K562 (cell line): Measurements from ENCODE around the gene CYP4F11. TPM values are rescaled to one million over a fixed set of nuclear protein-coding genes. Genes with fewer than 3 reads are reported as not detected.
"Not testable (repeated sequence)": the region's sequence is repeated elsewhere in the genome, so short reads cannot be mapped to it uniquely, and the experiment has no call there.

Experiments used
- ATAC-seq: fragments of 200-7000 bp; cut with Tn5 transposase; 3 replicates; pipeline ENCODE4 v1.9.1; 2020; ENCODE audit warnings: moderate library complexity
- BruUV-seq: library from RNA; stranded (reverse); fragments of 400-500 nt; replicated peaks from 2 replicates; lab custom pipeline; 2021; lab: Mats Ljungman, UMichigan
- CTCF ChIA-PET: fragments of 300-600 bp; formaldehyde crosslinking; extraction: SDS; loops from one replicate; lab custom pipeline; 2021; ENCODE audit warnings: low intra/inter-chr PET ratio; lab: Yijun Ruan, JAX
- POLR2A ChIA-PET: fragments of 300-600, 350-650 bp; sonication (Branson Sonifier 250); formaldehyde crosslinking; extraction: SDS; loops from one replicate; lab custom pipeline; 2021; ENCODE audit warnings: antibody characterized with exemption, inconsistent platforms; lab: Yijun Ruan, JAX
- DNase-seq, 4 experiments: peaks; one replicate each; pipeline versions ENCODE4 v3.0.0 to v3.0.0-alpha.2; 2011 to 2018; ENCODE audit warnings: low spot score in 3 of 4, mixed read lengths in 3 of 4; ENCODE audit errors: extremely low read depth in 1 of 4
- FAIRE-seq: peaks from 2 replicates; lab custom pipeline; 2011; peaks lifted over from hg19 to GRCh38; lab: Jason Lieb, UNC
- H2AFZ ChIP-seq: 2 replicates; pipeline ENCODE4 v1.6.0; 2011; ENCODE audit warnings: low read depth, low read length, control low read depth, inconsistent platforms
- H3K27ac ChIP-seq: fragments of 200-600 bp; 3 replicates; pipeline ENCODE4 v1.8.0; 2011; ENCODE audit warnings: low read depth, mild to moderate bottlenecking, control low read depth, inconsistent platforms, low read length, moderate library complexity, mixed read lengths; ENCODE audit errors: extremely low read depth
- H3K27me3 ChIP-seq, 2 experiments: fragments of 300-600 bp in 1 of 2; 2 replicates in 1 of 2; 3 replicates in 1 of 2; pipeline versions ENCODE4 v1.6.0 to v1.8.0; 2011; ENCODE audit warnings: inconsistent platforms in 2 of 2, low read length in 2 of 2, mild to moderate bottlenecking in 1 of 2, mixed read lengths in 1 of 2, moderate library complexity in 1 of 2; ENCODE audit not compliant: control insufficient read depth in 2 of 2, insufficient read depth in 2 of 2
- H3K36me3 ChIP-seq: fragments of 300-600 bp; 3 replicates; pipeline ENCODE4 v1.8.0; 2011; ENCODE audit warnings: mild to moderate bottlenecking, low read length, inconsistent platforms; ENCODE audit not compliant: control insufficient read depth, insufficient read depth
- H3K4me1 ChIP-seq, 2 experiments: fragments of 200-600 bp in 1 of 2; replicated peaks in 1 of 2; 2 replicates in 1 of 2; 3 replicates in 1 of 2; pipeline versions ENCODE4 v1.5.1 to v1.8.0; 2011; ENCODE audit warnings: inconsistent platforms in 2 of 2, low read length in 2 of 2, mild to moderate bottlenecking in 1 of 2, mixed read lengths in 1 of 2, moderate library complexity in 1 of 2; ENCODE audit not compliant: control insufficient read depth in 2 of 2, insufficient read depth in 2 of 2
- H3K4me2 ChIP-seq: 2 replicates; pipeline ENCODE4 v1.6.1; 2011; ENCODE audit warnings: low read length, control low read depth, inconsistent platforms, mixed read lengths; ENCODE audit not compliant: insufficient read depth
- H3K4me3 ChIP-seq: fragments of 200-600 bp; sonication (generic), shearing (Covaris generic); 2 replicates; pipeline ENCODE4 v1.5.1; 2016; ENCODE audit warnings: control low read depth, inconsistent platforms
- H3K79me2 ChIP-seq: fragments of 200-600 bp; 3 replicates; pipeline ENCODE4 v1.8.0; 2011; ENCODE audit warnings: low read length, inconsistent platforms; ENCODE audit not compliant: control insufficient read depth, insufficient read depth
- H3K9ac ChIP-seq, 2 experiments: 2 replicates each; pipeline versions ENCODE4 v1.6.0 to v1.6.1; 2011; ENCODE audit warnings: low read depth in 2 of 2, low read length in 2 of 2, control low read depth in 1 of 2, inconsistent platforms in 1 of 2, mild to moderate bottlenecking in 1 of 2, mixed read lengths in 1 of 2; ENCODE audit not compliant: insufficient read depth in 1 of 2
- H3K9me1 ChIP-seq: one replicate; pipeline ENCODE4 v1.6.0; 2011; ENCODE audit warnings: inconsistent platforms, mild to moderate bottlenecking, low read length, moderate library complexity; ENCODE audit not compliant: control insufficient read depth, insufficient read depth
- H3K9me3 ChIP-seq: replicated peaks from 2 replicates; pipeline ENCODE4 v1.5.1; 2011; ENCODE audit warnings: low read depth, low read length, inconsistent platforms; ENCODE audit not compliant: control insufficient read depth, insufficient read depth
- H4K20me1 ChIP-seq: replicated peaks from 2 replicates; pipeline ENCODE4 v1.6.1; 2011; ENCODE audit warnings: low read length, inconsistent platforms, mixed read lengths; ENCODE audit not compliant: control insufficient read depth, insufficient read depth
- C11orf30 ChIP-seq: fragments of 450-650 bp; IDR thresholded peaks from 2 replicates; pipeline ENCODE4 v1.6.1; 2016; ENCODE audit warnings: low read depth, mild to moderate bottlenecking
- HLTF ChIP-seq: fragments of 450-650 bp; IDR thresholded peaks from 2 replicates; pipeline ENCODE4 v1.6.1; 2016
- LARP7 ChIP-seq: fragments of 450-650 bp; IDR thresholded peaks from 2 replicates; pipeline ENCODE4 v1.6.1; 2016
- MYBL2 ChIP-seq, 2 experiments: fragments of 450-650 bp in 1 of 2; sonication (generic) in 1 of 2; formaldehyde crosslinking in 1 of 2; IDR thresholded peaks; 2 replicates each; pipeline versions ENCODE4 v1.6.1 to v1.8.1; 2017 to 2022; ENCODE audit warnings: borderline replicate concordance in 1 of 2, inconsistent platforms in 1 of 2, low read depth in 1 of 2, mild to moderate bottlenecking in 1 of 2, missing genetic modification reagents in 1 of 2, moderate library complexity in 1 of 2
- SOX6 ChIP-seq: fragments of 450-650 bp; IDR thresholded peaks from 2 replicates; pipeline ENCODE4 v1.6.1; 2014; ENCODE audit warnings: mild to moderate bottlenecking
- SREBF1 ChIP-seq: fragments of 150-350 bp; IDR thresholded peaks from 2 replicates; pipeline ENCODE4 v1.6.1; 2014; ENCODE audit warnings: antibody characterized with exemption, low read depth, low read length, borderline replicate concordance
- ZFP30 ChIP-seq: fragments of 250-450 bp; sonication (Bioruptor Pico); IDR thresholded peaks from 2 replicates; pipeline ENCODE4 v1.8.0; 2022; ENCODE audit warnings: moderate library complexity, mild to moderate bottlenecking, inconsistent platforms, borderline replicate concordance
- WGBS: fragments of 100-300 bp; shearing (Covaris generic); methylation state at CpG from one replicate; pipeline ENCODE4 v1.1.6; 2016; ENCODE audit warnings: low coverage, mixed read lengths; ENCODE audit not compliant: insufficient coverage; ENCODE audit errors: missing lambda C conversion rate; 5-methylcytosine and 5-hydroxymethylcytosine counted together
- in situ Hi-C: fragments of 300-500 bp; cut with MboI; formaldehyde crosslinking; loops from 4 replicates; pipeline ENCODE4 v1.15.0; 2018; ENCODE audit warnings: inconsistent platforms, mixed read lengths
- intact Hi-C: fragments of 100-400 bp; cut with micrococcal nuclease; formaldehyde crosslinking; loops from 2 replicates; pipeline ENCODE4 v1.14.2; 2022
- polyA plus RNA-seq, 8 experiments: library from polyadenylated mRNA; depleted of rRNA in 4 of 8; stranded (reverse) in 5 of 8; unstranded in 3 of 8; fragments of >200 nt; fragmentation: Nextera tagmentation in 2 of 8; fragmentation: Illumina TruSeq in 1 of 8; extraction: Ambion mirVana in 2 of 8; extraction: Trizol in 1 of 8; gene quantifications; 2 replicates each; pipeline versions ENCODE4 v1.2.1 to v1.2.3, GENCODE V29; 2011 to 2014; ENCODE audit warnings: inconsistent platforms in 1 of 8, missing spikeins in 1 of 8
- total RNA-seq, 7 experiments: library from RNA; depleted of rRNA in 6 of 7; stranded (reverse); fragments of >200 nt in 6 of 7; fragmentation: Illumina TruSeq in 2 of 7; extraction: Trizol in 2 of 7; gene quantifications; 2 replicates each; pipeline versions ENCODE4 v1.2.1 to v1.2.3, GENCODE V29; 2011 to 2021; ENCODE audit warnings: low replicate concordance in 1 of 7
- TF ChIP-seq, protein P1 (sequence below): fragments of 250-450 bp; sonication (Bioruptor Pico); IDR thresholded peaks from 2 replicates; pipeline ENCODE4 v1.8.0; 2021; ENCODE audit warnings: mild to moderate bottlenecking, moderate library complexity

CYP4F11 gene
- total and polyA plus RNA-seq, 9 of the 15 experiments (the other 6 are each of a cell fraction or from before 2014, with no cell fraction given), result 0.03 TPM; not detected in 8

DNA sequence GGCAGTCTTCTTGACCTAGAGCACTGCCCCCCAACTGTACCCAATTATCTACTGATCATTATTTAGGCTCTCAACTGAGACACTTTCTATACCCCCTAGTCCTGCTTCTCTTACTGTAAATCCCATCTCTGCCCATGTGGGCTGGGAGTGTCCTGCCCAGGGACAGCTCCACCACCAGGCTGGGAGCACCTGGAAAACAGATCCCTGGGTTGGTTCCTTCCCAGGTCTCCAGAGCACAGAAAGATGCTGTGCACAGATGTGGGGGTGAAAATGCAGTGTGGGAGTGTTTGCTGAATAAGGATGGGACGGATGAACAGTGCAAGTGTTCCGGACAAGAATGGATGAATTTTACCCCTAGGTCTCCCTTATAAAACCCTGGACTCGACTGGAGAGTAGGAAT is 49.2 kb downstream of the CYP4F11 start (continued):
- TF ChIP-seq LARP7, result no peak
- no peak for TF ChIP-seq SREBF1
- TF ChIP-seq SOX6, result no peak
- TF ChIP-seq ZFP30 (CRISPR knock-in tag), result no peak
- TF ChIP-seq HLTF, result no peak
- TF ChIP-seq C11orf30, result no peak
- no peak for TF ChIP-seq MYBL2 (IDR thresholded peaks at IDR 0.05; ENCODE audit: low read depth)
- no peak for TF ChIP-seq MYBL2 (CRISPR knock-in tag; IDR thresholded peaks at IDR 0.05; ENCODE audit: borderline replicate concordance)
- TF ChIP-seq, protein P1, sequence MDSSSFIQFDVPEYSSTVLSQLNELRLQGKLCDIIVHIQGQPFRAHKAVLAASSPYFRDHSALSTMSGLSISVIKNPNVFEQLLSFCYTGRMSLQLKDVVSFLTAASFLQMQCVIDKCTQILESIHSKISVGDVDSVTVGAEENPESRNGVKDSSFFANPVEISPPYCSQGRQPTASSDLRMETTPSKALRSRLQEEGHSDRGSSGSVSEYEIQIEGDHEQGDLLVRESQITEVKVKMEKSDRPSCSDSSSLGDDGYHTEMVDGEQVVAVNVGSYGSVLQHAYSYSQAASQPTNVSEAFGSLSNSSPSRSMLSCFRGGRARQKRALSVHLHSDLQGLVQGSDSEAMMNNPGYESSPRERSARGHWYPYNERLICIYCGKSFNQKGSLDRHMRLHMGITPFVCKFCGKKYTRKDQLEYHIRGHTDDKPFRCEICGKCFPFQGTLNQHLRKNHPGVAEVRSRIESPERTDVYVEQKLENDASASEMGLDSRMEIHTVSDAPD (CRISPR knock-in tag), result no peak

- intact Hi-C loops, result not testable (repeated sequence)
Observed at GRCh38 chr19:15883329-15883728, 51.0 kb downstream of the CYP4F11 start.

More at GRCh38 chr19:15883329-15883728, 51.0 kb downstream of the CYP4F11 start:
- BruUV-seq, H3K4me1 ChIP-seq, H3K36me3 ChIP-seq, H4K20me1 ChIP-seq, CTCF ChIA-PET, DNase-seq, FAIRE-seq, H3K4me2 ChIP-seq, H3K79me2 ChIP-seq, H3K4me3 ChIP-seq, H3K9me1 ChIP-seq, H3K9me3 ChIP-seq, H3K27ac ChIP-seq, H2AFZ ChIP-seq, ATAC-seq, POLR2A ChIA-PET, H3K9ac ChIP-seq, in situ Hi-C loops: not testable (repeated sequence)
- WGBS, result 7% methylated on average over 3 of the region's 3 CpGs
- peaks cover 0 to 19% of the 10 kb centered on the region in 2 experiments; a peak in 2 of 5 replicates for H3K27me3 ChIP-seq
